ENCODE data around the gene IRF7. TPM values are rescaled to one million over a fixed set of nuclear protein-coding genes. Genes with fewer than 3 reads are reported as not detected.

IRF7 gene
- total RNA-seq, 4 donors from 2014 or later: 5.4 to 25.4 (median 13.9) TPM

DNA sequence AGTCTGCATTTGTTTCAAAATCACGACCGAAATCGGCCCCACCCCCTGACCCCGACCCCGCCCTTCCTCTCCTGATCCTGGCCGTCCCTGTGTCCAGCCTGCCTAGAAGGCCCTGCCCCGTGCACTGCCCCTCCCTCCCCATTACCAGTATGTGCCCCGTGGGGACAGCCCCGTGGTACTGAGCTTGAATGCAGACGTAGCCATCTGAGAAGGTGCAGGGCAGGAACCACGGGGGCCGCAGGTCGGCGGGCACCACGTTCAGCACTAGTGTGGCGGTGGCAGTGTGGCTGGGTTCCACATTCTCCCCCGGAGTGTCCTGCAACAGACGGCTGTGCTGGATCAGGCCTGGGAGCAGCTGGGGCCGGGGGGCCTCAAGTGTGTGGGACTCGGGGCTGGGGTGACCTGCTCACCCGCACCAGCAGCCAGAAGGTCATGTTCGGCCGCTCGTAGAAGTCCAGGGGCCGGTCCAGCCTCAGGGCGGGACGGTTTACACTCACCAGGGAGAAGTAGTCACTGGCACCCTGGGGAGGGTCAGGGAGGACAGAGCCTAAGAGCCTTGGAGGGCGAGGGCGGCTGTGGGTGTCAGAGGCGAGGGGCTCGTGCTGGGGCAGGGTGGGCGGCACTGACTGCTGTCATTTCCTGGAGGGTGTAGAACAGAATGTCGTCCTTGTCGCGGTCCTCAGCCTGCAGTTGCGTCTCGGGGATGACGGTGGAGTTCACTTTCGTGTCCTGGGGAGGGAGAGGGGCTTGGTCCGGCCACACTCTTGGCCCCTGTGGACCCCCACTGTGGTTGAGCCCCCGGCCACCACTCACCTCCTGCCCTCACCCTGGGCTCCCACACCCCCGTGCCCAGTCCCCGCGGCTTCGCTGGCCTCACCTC lies 5.4 kb upstream of the IRF7 start:
- H3K27ac ChIP-seq: no peak overlapping the region
- H3K4me1 ChIP-seq: peaks cover 0 to 13% (median 4%) of the 10 kb centered on the region in 3 donors
- no peak for TF ChIP-seq POLR2AphosphoS5 (IDR thresholded peaks at IDR 0.05)
- no peaks in the 10 kb centered on the region for H3K9me3 ChIP-seq
- no peak overlapping the region for H3K4me3 ChIP-seq
- no peak for ATAC-seq
- 75 to 81% methylated on average over 12 to 14 of the region's 45 CpGs for WGBS, 2 donors (ENCODE audit: low coverage in 1 of 2)
- peaks cover 0 to 57% of the 10 kb centered on the region in 2 donors for H3K36me3 ChIP-seq
- H3K27me3 ChIP-seq: peaks cover 21% of the 10 kb centered on the region

DNA sequence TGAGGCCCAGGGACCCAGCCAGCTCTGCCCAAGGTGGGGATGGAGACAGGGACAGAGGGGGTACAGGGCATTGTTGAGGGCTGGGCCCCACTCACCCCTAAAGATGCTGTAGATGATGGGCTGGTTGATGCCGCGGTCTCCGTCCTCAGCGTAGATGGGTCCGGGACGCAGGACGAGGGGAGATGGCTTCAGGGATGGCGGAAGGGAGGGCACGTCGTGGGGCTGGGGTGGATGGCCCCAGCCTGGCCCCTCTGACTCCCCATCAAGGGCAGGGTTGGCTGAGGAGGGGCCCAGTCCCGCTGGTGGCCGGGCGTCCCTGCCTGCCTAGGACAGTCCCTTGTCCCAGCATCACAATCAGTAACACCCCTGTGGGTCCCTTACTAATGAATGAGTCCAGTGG lies 4.5 kb upstream of the IRF7 start:
- no peak for ATAC-seq
- peaks cover 12% of the 10 kb centered on the region for H3K27me3 ChIP-seq
- WGBS, 2 donors (ENCODE audit: low coverage in 1 of 2): 100% methylated on average over 1 of the region's 13 CpGs; no CpG with 5 or more reads in 1 of the 2 donors
- TF ChIP-seq, protein P1, sequence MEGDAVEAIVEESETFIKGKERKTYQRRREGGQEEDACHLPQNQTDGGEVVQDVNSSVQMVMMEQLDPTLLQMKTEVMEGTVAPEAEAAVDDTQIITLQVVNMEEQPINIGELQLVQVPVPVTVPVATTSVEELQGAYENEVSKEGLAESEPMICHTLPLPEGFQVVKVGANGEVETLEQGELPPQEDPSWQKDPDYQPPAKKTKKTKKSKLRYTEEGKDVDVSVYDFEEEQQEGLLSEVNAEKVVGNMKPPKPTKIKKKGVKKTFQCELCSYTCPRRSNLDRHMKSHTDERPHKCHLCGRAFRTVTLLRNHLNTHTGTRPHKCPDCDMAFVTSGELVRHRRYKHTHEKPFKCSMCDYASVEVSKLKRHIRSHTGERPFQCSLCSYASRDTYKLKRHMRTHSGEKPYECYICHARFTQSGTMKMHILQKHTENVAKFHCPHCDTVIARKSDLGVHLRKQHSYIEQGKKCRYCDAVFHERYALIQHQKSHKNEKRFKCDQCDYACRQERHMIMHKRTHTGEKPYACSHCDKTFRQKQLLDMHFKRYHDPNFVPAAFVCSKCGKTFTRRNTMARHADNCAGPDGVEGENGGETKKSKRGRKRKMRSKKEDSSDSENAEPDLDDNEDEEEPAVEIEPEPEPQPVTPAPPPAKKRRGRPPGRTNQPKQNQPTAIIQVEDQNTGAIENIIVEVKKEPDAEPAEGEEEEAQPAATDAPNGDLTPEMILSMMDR (IDR thresholded peaks at IDR 0.05): no peak
- TF ChIP-seq POLR2A (IDR thresholded peaks at IDR 0.05) (no peak), POLR2AphosphoS5 (IDR thresholded peaks at IDR 0.05) (no peak), EP300 (IDR thresholded peaks at IDR 0.05) (no peak)
- H3K36me3 ChIP-seq: peaks cover 0 to 57% of the 10 kb centered on the region in 2 donors
- no peak overlapping the region for H3K4me3 ChIP-seq
- no peak overlapping the region for H3K27ac ChIP-seq
- no peaks in the 10 kb centered on the region for H3K9me3 ChIP-seq
- peaks cover 0 to 14% (median 7%) of the 10 kb centered on the region in 3 donors for H3K4me1 ChIP-seq

DNA sequence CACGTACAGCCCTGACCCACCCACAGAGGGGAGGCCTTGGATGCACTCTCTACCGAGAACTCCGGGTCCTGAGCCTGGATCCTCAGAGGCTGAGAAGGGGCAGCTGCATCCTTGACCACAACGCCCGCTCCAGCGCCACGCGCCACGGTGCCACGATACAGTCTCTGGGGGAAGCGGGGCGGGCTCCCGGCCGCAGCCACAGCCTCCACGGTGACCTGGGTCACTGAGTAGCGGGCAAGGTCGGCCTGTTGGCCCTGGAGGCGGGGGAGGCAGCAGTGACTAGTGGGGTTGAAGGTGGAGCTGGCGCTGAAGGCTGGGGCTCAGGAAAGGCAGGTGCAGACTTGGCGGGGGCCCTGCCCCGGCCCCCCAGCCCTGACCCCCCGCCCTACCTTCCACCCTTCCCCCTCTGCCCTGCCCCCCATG lies 3.9 kb upstream of the IRF7 start:
- Histone ChIP-seq H3K27ac (no peak overlapping the region), H3K4me1 (peaks cover 0 to 20% (median 12%) of the 10 kb centered on the region in 3 donors), H3K27me3 (peaks cover 6% of the 10 kb centered on the region), H3K9me3 (no peaks in the 10 kb centered on the region), H3K4me3 (no peak overlapping the region), H3K36me3 (peaks cover 0 to 57% of the 10 kb centered on the region in 2 donors)
- no peak for ATAC-seq
- WGBS, 2 donors (ENCODE audit: low coverage in 1 of 2): no CpG with 5 or more reads among the region's 22 CpGs
- TF ChIP-seq EP300 (IDR thresholded peaks at IDR 0.05): no peak
- no peak for TF ChIP-seq POLR2A (IDR thresholded peaks at IDR 0.05)
- TF ChIP-seq, protein P1 (IDR thresholded peaks at IDR 0.05): no peak
- TF ChIP-seq POLR2AphosphoS5 (IDR thresholded peaks at IDR 0.05): no peak

DNA sequence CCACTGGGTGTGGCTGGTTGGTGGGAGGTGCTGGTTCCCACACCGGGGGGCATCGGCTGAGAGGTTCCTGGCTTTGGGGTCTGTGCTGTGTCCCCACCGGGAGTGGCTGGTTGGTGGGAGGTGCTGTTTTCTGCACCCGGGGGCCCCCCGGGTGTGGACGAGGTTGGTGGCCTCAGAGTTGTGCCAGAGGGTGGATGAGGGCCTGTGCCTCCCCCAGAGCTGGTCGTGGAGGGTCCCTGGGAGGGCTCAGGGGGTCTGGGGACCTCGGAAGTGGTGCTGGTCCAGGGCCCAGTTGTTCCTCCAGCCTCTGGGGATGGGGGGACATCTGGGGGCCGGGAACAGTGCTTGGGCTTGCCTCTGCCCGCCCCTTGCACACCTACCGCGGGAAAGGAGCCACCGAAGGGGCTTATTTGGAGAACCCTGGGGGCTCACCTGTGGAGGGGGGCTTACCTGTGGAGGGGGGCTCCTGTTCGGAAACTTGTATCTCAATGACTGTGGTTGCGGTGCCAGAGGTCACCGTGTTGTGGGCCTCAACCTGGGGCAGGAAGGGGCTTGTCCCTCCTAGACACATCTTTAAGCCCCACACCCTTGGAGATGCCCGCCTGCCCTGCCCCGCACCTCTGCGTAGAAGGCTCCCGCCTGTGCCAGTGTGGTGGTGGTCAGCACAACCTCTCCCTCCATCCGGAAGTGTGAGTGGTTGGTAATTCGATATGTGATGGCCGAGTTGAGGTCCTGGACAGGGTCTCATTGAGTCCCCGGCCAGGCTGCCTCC lies 3.3 kb upstream of the IRF7 start:
- Histone ChIP-seq H3K9me3 (no peaks in the 10 kb centered on the region), H3K36me3 (peaks cover 0 to 55% of the 10 kb centered on the region in 2 donors), H3K4me3 (no peak overlapping the region), H3K27me3 (peaks cover under 1% of the 10 kb centered on the region), H3K4me1 (peaks cover 0 to 26% (median 18%) of the 10 kb centered on the region in 3 donors), H3K27ac (no peak overlapping the region)
- 100% methylated on average over 1 of the region's 24 CpGs; no CpG with 5 or more reads in 1 of the 2 donors for WGBS, 2 donors (ENCODE audit: low coverage in 1 of 2)
- no peak for ATAC-seq
- TF ChIP-seq POLR2AphosphoS5 (IDR thresholded peaks at IDR 0.05) (no peak), POLR2A (IDR thresholded peaks at IDR 0.05) (no peak), EP300 (IDR thresholded peaks at IDR 0.05) (no peak)
- TF ChIP-seq, protein P1 (IDR thresholded peaks at IDR 0.05): no peak

DNA sequence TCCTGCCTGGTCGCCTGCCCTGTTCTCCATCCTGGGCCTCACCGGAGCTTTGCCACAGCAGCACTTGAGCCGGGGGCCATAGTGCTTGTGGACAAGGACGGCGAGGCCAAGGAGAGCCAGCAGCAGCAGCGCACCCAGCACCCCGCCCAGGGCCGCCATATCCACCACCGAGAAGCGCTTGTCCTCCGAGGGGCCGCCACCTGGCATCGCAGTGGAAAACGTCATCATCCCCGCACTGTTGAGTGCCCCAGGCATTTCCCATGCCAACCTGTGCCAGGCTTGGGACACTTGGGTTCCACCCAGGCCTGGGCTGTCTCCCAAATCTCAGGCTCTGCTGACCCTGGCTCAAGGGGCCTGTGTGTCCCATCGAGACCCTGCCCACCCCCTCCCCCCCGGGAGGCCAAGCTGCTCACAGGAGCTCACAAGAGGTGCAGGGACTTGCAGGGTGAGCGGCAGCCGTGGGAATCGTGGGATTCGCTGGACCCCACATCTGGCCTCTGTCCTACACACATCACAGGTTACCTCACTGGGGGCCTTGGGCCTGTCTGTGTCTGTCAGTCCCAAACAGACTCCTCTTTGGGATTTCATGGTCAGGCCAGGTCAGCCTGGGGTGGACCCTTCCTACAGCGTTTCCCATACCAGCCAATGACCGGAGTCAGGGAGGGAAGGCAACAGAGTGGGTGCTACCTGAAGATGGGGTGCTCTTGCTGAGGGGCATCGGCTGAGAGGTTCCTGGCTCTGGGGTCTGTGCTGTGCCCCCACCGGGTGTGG lies 2.3 kb upstream of the IRF7 start:
- Histone ChIP-seq H3K9me3 (no peaks in the 10 kb centered on the region), H3K4me1 (peaks cover 0 to 35% (median 24%) of the 10 kb centered on the region in 3 donors), H3K36me3 (peaks cover 0 to 57% of the 10 kb centered on the region in 2 donors), H3K27ac (no peak overlapping the region), H3K4me3 (no peak overlapping the region), H3K27me3 (no peaks in the 10 kb centered on the region)
- WGBS, 2 donors (ENCODE audit: low coverage in 1 of 2): 80% methylated on average over 1 of the region's 25 CpGs; no CpG with 5 or more reads in 1 of the 2 donors
- TF ChIP-seq POLR2AphosphoS5 (IDR thresholded peaks at IDR 0.05) (no peak), POLR2A (IDR thresholded peaks at IDR 0.05) (no peak), EP300 (IDR thresholded peaks at IDR 0.05) (no peak)
- TF ChIP-seq, protein P1 (IDR thresholded peaks at IDR 0.05): no peak
- ATAC-seq: no peak
